GM19099 (cell line): ENCODE results near the gene KBTBD2.

Experiments
- POLR2A ChIP-seq: IDR thresholded peaks from 3 replicates; pipeline ENCODE4 v1.6.1; 2011; ENCODE audit warnings: low read depth; ENCODE audit not compliant: insufficient read length; ENCODE audit errors: extremely low read depth

Gene KBTBD2

DNA sequence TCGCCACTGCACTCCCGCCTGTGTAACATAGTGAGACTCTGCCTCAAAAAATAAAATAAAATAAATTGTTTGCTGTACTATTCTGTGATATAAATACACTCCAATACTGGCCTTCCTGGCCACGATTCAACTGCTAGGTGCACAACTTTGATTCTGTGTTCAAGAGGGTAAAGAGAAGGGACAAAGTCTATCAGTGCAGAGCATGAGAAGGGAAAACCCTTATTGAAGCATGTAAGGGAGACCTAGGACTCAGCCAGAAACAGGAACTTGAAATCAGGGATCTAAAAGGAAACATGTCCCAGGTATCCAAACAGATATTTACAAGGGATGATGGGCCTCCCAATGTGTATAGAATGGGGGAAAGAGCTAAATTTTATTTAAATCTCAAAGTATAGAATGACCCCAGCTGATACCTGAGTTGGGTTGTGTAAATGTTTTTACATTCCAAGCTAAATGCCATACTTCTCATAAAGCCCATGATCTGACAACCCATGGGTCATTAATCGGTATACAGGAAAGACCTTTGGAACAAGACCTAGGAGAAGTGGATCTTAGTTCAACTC is 9.0 kb upstream of the KBTBD2 start:
- TF ChIP-seq POLR2A: no peak

DNA sequence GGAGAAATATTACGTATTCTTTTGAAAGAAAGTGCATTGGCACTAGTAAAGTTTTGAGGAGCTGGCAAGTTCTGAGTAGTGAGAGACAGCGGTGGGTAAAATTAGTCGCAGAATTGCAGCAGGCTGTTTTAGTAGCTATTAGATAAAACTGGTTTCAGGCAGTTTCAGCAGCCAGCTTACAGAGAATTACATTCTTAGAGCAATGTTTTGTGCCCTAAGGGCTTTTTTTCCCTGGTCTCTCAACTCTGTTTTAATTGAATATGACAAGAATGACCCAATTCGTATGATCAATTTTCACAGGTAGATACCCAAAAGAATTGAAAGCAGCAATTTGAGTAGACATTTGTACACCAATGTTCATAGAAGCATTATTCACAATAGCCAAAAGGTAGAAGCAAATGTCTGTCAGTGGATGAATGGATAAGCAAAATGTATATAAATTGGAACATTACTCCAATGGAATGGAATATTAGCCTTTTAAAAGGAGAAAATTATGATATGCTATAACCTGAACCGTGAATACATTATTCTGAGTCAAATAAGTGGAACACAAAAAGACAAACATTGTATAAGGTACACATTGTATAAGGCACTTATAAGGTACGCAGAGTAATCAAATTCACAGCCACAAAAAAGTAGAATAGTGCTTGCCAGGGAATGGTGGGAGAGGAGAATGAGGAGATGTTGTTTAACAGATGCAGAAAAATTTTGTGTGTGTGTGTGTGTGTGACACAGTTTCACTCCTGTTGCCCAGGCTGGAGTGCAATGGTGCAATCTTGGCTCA is 5.2 kb upstream of the KBTBD2 start:
- no peak for TF ChIP-seq POLR2A

DNA sequence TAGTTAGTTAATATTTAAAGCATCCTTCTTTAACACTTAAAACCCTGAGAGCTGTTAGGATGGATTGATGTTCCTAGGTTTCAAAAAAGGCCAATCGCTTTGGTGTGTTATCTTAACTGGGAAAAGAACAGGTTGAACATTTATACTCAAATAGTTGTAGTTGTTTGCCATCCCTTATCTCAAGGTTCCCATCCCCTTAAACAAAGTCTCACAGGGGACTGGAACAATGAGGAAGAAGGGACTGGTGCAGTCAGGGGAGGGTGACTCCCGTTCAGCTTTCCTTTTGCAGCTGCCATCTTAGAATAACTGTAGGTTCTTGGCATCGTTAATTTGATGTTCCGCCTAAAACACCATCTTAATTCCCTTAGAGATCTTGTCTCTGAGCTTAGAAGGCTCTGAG is 2.6 kb upstream of the KBTBD2 start:
- TF ChIP-seq POLR2A: no peak

DNA sequence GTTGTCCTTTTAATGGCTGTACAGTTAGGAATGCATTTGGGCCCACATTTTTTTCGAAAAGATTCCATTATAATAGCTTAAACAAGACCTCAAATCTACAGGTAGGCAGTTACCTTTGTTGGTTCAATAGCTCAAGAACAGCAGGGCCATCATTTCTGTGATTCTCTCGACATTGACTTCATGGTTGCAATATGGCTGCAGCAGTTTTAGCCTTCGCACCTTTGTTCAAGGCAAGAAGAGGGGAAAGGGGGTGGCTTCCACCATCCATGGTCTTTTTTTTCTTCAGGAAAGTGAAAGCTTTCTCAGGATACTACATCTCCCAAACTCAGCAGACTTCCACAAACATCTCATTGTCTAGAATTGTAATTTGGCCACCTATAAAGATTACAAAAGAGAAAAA is 2.2 kb upstream of the KBTBD2 start:
- TF ChIP-seq POLR2A: no peak

DNA sequence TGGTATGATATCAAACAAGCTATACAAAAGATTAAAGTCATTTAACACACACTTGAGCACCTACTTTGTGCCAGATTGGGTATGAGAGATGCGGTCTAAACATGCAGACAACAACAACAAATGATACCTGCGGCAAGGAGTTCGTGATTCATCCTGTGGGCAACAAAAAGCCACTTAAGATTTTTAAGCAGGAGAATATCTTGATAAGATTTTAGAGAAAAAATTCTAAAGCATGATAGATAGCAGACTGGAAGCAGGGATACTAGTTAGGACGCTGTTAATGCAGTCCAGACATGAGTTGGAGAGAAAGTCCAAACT is 1.6 kb upstream of the KBTBD2 start:
- TF ChIP-seq POLR2A: no peak

DNA sequence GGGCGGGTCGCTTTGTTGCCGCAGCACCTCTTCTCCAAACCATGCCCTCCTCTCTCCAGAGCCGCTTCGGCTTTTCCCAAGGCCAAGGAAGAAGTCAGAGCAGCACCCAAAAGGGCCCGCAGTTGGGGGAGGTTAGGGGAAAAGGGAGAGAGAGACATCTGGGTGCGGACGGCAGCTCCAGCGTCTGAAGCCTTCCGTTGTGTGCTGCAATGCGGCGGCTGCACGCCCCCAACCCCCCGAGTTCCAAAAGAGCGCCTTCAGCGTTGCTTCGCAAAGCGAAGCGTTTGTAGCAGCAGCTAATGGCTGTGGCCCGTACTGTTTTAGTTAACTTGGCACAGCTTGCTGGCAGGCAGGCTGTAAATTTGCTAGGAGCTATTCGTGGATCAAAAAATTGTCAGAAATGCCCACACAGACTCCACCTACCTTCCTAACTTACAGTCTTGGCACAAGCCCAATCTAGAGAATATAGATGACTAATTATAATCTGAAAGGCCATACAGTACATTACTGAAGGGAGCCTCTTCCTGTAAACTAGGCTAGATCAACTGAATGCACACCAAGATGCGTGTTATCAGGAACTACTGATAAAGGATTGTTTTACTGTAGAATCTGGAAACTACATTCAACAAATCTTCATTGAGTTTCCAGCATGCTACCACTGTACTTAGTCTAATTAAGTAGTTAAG is 1.1 kb upstream of the KBTBD2 start:
- TF ChIP-seq POLR2A: no peak

DNA sequence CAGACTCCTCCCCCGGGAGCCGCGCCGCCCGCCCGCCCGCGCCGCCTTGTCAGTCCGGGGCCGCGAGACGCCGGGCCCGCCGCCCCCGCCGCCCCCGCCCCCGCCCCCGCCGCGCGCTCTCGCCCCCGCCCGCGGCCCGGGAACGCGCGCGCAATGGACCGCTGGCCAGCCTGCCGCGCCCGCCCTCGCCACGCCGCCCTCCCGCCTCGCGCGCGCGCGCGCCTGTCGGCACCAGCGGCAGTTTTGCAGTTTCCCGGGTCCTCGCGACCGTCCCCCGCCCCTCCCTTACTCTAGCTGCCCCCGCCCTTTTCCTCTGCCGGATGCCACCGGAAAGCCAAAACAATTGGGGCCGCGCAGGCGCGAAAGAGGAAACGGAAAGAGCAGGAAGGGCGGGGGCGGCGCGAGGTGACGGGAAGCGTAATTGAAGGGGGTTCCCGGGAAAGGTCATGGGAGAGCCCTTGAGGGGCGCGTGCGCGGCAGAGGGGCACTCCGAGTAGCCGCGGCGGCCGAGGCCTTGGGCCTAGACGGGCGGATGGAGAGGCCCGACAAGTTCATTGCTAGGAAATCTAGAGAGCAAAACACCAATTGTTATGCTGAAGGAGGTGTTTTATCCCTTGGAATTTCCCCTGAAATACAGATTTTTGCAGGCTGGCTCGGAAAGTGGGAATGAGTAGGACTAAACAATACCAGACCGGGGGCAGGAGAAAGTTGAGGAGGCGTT is 400 bp upstream of the KBTBD2 start:
- TF ChIP-seq POLR2A: peak; percentile 76

DNA sequence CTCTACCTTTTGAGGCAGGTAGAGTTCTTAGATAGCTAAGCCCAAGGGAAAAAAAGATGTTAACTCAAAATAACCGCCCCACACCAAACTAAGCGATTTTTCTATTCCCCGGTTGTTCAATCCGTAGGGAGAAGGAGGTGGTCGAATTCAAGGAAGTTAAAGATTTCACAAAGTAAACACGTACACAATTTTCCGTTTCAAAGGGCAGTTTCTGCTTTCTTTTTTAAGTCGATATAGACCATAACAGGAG is 842 bp downstream of the KBTBD2 start:
- no peak for TF ChIP-seq POLR2A

DNA sequence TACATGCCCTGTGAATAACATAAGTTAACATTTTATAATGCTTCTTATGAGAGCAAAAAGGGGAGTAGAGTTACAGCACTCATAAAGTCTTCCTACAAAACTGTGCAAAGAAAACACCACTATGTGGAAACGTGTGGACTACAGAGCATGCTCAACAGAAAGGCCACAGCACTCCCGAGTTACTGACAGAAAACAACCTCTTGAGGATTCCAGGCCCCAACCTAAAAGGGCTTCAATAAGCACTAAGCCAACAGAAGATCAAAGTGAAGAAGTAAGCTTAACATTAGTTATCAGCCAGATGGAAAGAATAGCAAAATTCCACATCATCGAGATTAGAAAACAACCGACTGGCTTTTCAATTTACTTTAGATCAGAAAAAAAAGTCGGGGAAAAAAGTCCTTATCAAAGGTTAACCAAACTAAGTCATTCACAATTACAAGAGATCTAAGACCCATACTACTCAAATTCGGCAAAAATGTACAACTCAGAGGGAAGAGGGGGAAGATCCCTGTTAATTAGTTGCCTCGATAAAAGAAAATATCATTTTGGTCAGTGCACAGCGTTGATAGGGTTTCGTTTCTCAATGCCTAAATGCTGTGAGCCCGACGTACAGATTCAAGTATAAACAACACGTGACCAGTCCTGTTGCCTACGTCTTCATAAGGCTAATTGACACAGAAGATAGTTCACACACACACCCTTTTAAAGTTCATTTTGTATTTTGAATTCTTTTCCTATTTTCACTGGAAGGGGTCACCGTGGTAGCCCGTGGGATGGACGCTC is 1.4 kb downstream of the KBTBD2 start:
- TF ChIP-seq POLR2A: no peak

DNA sequence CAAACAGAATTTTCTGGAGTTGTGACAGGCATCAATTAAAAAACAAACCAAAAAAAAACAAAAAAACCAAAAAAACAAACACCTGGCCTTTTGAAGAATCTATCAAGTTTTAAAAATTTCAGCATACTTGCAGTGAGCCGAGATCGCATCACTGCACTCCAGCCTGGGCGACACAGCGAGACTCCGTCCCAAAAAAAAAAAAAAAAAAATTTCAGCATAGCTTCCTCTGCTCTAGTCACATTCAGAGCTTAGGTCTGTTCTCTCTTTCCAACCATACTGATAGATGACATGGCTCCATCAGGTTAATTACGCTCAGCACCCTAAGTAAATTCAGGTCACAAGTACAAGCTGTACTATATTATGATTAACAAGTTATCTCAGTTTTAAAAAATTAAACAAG is 3.1 kb downstream of the KBTBD2 start:
- no peak for TF ChIP-seq POLR2A

DNA sequence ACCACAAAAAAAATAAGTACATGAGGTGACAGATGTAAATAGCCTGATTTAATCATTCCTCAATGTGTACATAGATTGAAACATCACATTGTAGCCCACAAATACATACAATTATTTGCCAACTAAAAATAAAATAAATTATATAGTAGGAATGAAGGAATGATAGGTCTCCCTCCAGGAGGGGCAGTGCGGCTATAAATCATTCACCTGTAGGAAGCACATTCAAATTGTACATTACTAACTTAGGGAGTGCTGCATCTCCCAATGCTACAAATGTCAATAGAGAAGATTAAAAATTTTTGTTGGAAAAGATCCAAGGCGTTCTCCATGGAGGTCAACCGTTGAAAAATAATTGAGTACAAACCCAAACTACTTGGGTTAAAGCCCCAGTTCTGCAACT is 4.2 kb downstream of the KBTBD2 start:
- TF ChIP-seq POLR2A: no peak

DNA sequence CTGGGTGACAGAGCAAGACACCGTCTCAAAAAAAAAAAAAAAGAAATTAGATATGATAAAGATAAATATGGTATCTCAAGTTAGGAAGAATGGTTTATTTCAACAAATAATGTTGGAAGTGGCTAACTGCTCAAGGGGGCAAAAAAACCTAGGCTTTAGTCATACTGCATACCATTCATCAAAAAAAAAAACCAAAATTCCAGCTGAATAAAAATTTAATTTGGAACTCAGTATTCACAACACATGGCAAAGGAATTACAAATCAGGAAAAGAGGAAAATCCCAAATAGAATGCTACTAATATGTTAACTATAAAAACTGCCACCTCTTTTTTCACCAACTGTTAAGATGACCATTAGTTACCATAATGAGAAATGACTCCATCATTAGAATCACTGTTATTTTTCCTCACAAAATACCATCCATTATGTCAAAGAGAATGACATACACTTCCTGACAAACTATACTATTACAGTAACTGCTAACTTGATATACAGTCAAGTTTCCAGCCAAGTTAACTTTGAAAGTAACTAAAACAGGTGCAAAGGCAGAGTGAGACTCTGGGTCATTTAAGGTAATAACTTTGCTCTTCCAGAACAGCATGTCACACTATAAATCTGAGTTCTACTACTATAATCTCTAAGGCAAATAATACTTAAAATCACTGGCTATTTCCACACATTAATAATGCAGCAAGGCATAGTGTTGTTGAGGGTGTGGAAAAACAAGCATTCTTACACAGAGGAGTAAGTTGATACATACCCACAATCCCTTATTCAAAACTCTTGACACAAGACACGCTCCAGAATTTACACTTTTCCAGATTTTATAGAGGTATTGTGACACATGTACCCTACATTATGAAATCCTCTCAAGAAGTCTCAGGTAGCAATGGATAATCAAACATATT is 10.2 kb downstream of the KBTBD2 start:
- no peak for TF ChIP-seq POLR2A

DNA sequence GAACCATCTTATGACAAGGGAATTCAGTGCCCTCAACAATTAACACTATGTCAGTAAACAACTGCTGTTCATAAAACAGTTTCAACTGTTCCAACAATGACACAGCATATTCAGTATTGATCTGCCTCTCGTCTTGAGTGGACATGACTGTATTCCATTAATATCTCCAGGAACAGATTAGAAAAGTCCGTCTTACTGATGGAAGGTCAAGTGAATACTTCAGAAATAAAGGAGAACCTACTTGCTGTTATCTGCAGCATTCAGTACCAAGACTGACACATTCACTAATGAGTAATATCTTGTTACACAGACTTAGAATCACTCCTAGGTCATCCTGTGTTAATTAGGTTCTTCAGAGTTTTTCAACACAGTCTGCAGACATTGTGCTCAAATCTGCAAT is 12.1 kb downstream of the KBTBD2 start:
- no peak for TF ChIP-seq POLR2A

DNA sequence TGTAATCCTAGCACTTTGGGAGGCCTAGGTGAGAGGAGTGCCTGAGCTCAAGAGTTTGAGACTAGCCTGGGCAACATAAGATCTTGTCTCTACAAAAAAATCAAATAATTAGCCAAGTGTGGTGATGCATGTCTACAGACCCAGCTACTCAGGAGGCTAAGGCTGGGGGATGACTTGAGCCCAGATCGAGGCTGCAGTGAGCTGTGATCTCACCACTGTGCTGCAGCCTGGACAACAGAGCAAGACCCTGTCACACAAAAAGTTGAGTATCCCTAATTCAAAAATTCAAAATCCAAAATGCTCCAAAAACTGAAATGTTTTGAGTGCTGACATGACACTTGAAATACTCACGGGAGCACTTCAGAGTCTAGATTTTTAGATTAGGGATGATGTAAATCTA is 19.1 kb downstream of the KBTBD2 start:
- TF ChIP-seq POLR2A: no peak
